HepG2 (cell line): ENCODE data around the gene CELF5. TPM values are rescaled to one million over a fixed set of nuclear protein-coding genes. Genes with fewer than 3 reads are reported as not detected.

ENCODE experiments used
- ATAC-seq: fragments of 200-7000 bp; cut with Tn5 transposase; 3 replicates; pipeline ENCODE4 v1.9.1; 2020; ENCODE audit warnings: mild to moderate bottlenecking, moderate library complexity
- BruUV-seq: library from RNA; stranded (reverse); fragments of 400-500 nt; replicated peaks from 2 replicates; lab custom pipeline; 2021; lab: Mats Ljungman, UMichigan
- CTCF ChIA-PET: fragments of 300-600 bp; formaldehyde crosslinking; extraction: SDS; loops from one replicate; lab custom pipeline; 2021; ENCODE audit warnings: low total read pairs, inconsistent platforms, low intra/inter-chr PET ratio; lab: Yijun Ruan, JAX
- POLR2A ChIA-PET: fragments of 350-600 bp; sonication (Branson Sonifier 250); formaldehyde crosslinking; loops from one replicate; lab custom pipeline; 2020; ENCODE audit warnings: antibody characterized with exemption, inconsistent platforms; lab: Yijun Ruan, JAX
- DNase-seq: peaks from one replicate; pipeline ENCODE4 v3.0.0-alpha.2; 2015; ENCODE audit warnings: low spot score
- FAIRE-seq: peaks from 3 replicates; lab custom pipeline; 2011; peaks lifted over from hg19 to GRCh38; lab: Jason Lieb, UNC
- H2AFZ ChIP-seq: one replicate; pipeline ENCODE4 v1.6.1; 2011; ENCODE audit warnings: low read length, inconsistent platforms
- H3K27ac ChIP-seq: fragments of 300-600 bp; 3 replicates; pipeline ENCODE4 v1.8.0; 2011; ENCODE audit warnings: mixed run types, mild to moderate bottlenecking, mixed read lengths, low read length, inconsistent platforms; ENCODE audit not compliant: insufficient read depth; ENCODE audit errors: extremely low read length
- H3K27me3 ChIP-seq, 2 experiments: fragments of 200-600 bp in 1 of 2; 2 replicates in 1 of 2; 3 replicates in 1 of 2; pipeline versions ENCODE4 v1.6.0 to v1.8.0; 2011; ENCODE audit warnings: low read length in 2 of 2, mild to moderate bottlenecking in 2 of 2, moderate library complexity in 2 of 2, inconsistent platforms in 1 of 2; ENCODE audit not compliant: insufficient read depth in 2 of 2, control insufficient read depth in 1 of 2
- H3K36me3 ChIP-seq, 2 experiments: fragments of 200-600 bp in 1 of 2; replicated peaks in 1 of 2; 2 replicates in 1 of 2; 3 replicates in 1 of 2; pipeline versions ENCODE4 v1.5.1 to v1.8.0; 2011; ENCODE audit warnings: low read length in 2 of 2, inconsistent platforms in 1 of 2; ENCODE audit not compliant: insufficient read depth in 2 of 2, control insufficient read depth in 1 of 2
- H3K4me1 ChIP-seq: 2 replicates; pipeline ENCODE4 v1.5.1; 2012; ENCODE audit warnings: low read length, inconsistent platforms; ENCODE audit not compliant: insufficient read depth
- H3K4me2 ChIP-seq: 2 replicates; pipeline ENCODE4 v1.6.0; 2011; ENCODE audit warnings: low read depth, low read length, inconsistent platforms
- H3K4me3 ChIP-seq, 3 experiments: fragments of 200-600 bp in 1 of 3; sonication (generic), shearing (Covaris generic) in 1 of 3; replicated peaks in 1 of 3; 2 replicates each; pipeline ENCODE4 v1.5.1; 2011 to 2016; ENCODE audit warnings: low read length in 3 of 3, inconsistent platforms in 2 of 3, low read depth in 2 of 3, mild to moderate bottlenecking in 2 of 3, control low read depth in 1 of 3, mixed read lengths in 1 of 3; ENCODE audit not compliant: insufficient read depth in 1 of 3
- H3K79me2 ChIP-seq: one replicate; pipeline ENCODE4 v1.6.1; 2011; ENCODE audit warnings: low read length, inconsistent platforms; ENCODE audit not compliant: insufficient read depth
- H3K9ac ChIP-seq: 2 replicates; pipeline ENCODE4 v1.6.0; 2011; ENCODE audit warnings: mild to moderate bottlenecking, low read depth, low read length, inconsistent platforms; ENCODE audit not compliant: insufficient read depth
- H3K9me3 ChIP-seq: 2 replicates; pipeline ENCODE4 v1.5.1; 2012; ENCODE audit warnings: mild to moderate bottlenecking, low read length
- H4K20me1 ChIP-seq: 2 replicates; pipeline ENCODE4 v1.6.0; 2011; ENCODE audit warnings: inconsistent platforms, mild to moderate bottlenecking, low read length, moderate library complexity; ENCODE audit not compliant: insufficient read depth
- ETV5 ChIP-seq: IDR thresholded peaks from 2 replicates; pipeline ENCODE4 v1.6.1; 2018; ENCODE audit warnings: missing biosample characterization, missing genetic modification reagents, inconsistent platforms, borderline replicate concordance
- GABPB1 ChIP-seq: IDR thresholded peaks from 2 replicates; pipeline ENCODE4 v1.6.1; 2016; ENCODE audit warnings: mild to moderate bottlenecking, missing genetic modification reagents, moderate library complexity, missing compliant biosample characterization
- HDAC2 ChIP-seq: sonication (generic); formaldehyde crosslinking; IDR thresholded peaks from 2 replicates; pipeline ENCODE4 v1.4.0; 2020; ENCODE audit warnings: missing genetic modification reagents
- HNF4A ChIP-seq: sonication (generic); formaldehyde crosslinking; IDR thresholded peaks from 2 replicates; pipeline ENCODE4 v1.4.0; 2020; ENCODE audit warnings: missing genetic modification reagents
- KDM1A ChIP-seq: IDR thresholded peaks from 2 replicates; pipeline ENCODE4 v1.6.1; 2016; ENCODE audit warnings: missing compliant biosample characterization
- NKX3-1 ChIP-seq: sonication (generic); formaldehyde crosslinking; IDR thresholded peaks from 2 replicates; pipeline ENCODE4 v1.5.0; 2020; ENCODE audit warnings: missing genetic modification reagents
- PCBP1 ChIP-seq: fragments of 200-400 bp; formaldehyde crosslinking; IDR thresholded peaks from 2 replicates; pipeline ENCODE4 v1.6.1; 2017; ENCODE audit warnings: mild to moderate bottlenecking, low read depth, low read length, borderline replicate concordance
- RARG ChIP-seq: sonication (generic); formaldehyde crosslinking; IDR thresholded peaks from 2 replicates; pipeline ENCODE4 v1.4.0; 2020; ENCODE audit warnings: low read depth, mild to moderate bottlenecking, missing genetic modification reagents
- RBM39 ChIP-seq: fragments of 200-400 bp; formaldehyde crosslinking; IDR thresholded peaks from one replicate; pipeline ENCODE4 v1.6.1; 2018; ENCODE audit warnings: antibody characterized with exemption, mild to moderate bottlenecking, low read depth, low read length; ENCODE audit not compliant: poor library complexity, severe bottlenecking
- RORA ChIP-seq: sonication (generic); formaldehyde crosslinking; IDR thresholded peaks from 2 replicates; pipeline ENCODE4 v1.5.0; 2020; ENCODE audit warnings: mild to moderate bottlenecking, missing genetic modification reagents, moderate library complexity
- U2AF2 ChIP-seq: fragments of 200-400 bp; formaldehyde crosslinking; IDR thresholded peaks from 2 replicates; pipeline ENCODE4 v1.6.1; 2017; ENCODE audit warnings: low read depth, mild to moderate bottlenecking, low read length
- ZMYM3 ChIP-seq: sonication (generic); formaldehyde crosslinking; IDR thresholded peaks from 2 replicates; pipeline ENCODE4 v1.5.1; 2020; ENCODE audit warnings: mild to moderate bottlenecking, missing genetic modification reagents
- ZNF121 ChIP-seq: sonication (generic); formaldehyde crosslinking; IDR thresholded peaks from 2 replicates; pipeline ENCODE4 v1.5.0; 2020; ENCODE audit warnings: mild to moderate bottlenecking, missing genetic modification reagents
- ZNF207 ChIP-seq: fragments of 450-650 bp; IDR thresholded peaks from 2 replicates; pipeline ENCODE4 v1.6.1; 2016; ENCODE audit warnings: antibody characterized with exemption, borderline replicate concordance
- ZNF263 ChIP-seq: sonication (generic); formaldehyde crosslinking; IDR thresholded peaks from 2 replicates; pipeline ENCODE4 v1.4.0; 2020; ENCODE audit warnings: missing genetic modification reagents
- ZNF556 ChIP-seq: sonication (generic); formaldehyde crosslinking; IDR thresholded peaks from 2 replicates; pipeline ENCODE4 v1.4.0; 2020; ENCODE audit warnings: mild to moderate bottlenecking, missing genetic modification reagents, borderline replicate concordance
- ZNF629 ChIP-seq: sonication (generic); formaldehyde crosslinking; conservative IDR thresholded peaks from 2 replicates; pipeline ENCODE4 v1.5.0; 2020; ENCODE audit warnings: missing genetic modification reagents
- ZNF768 ChIP-seq: sonication (generic); formaldehyde crosslinking; IDR thresholded peaks from 2 replicates; pipeline ENCODE4 v1.4.0; 2020; ENCODE audit warnings: missing genetic modification reagents
- ZNF891 ChIP-seq: sonication (generic); formaldehyde crosslinking; IDR thresholded peaks from 2 replicates; pipeline ENCODE4 v1.5.0; 2020; ENCODE audit warnings: mild to moderate bottlenecking, missing genetic modification reagents
- WGBS: methylation state at CpG from one replicate; pipeline ENCODE4 v1.1.6; 2017; ENCODE audit warnings: low lambda C conversion rate; 5-methylcytosine and 5-hydroxymethylcytosine counted together
- in situ Hi-C: cut with HindIII; loops from 2 replicates; pipeline ENCODE4 v1.10.0; 2017; ENCODE audit warnings: low pct_unique_long_range_greater_than_20kb; ENCODE audit not compliant: extremely low pct_ligation_motif_present
- intact Hi-C: fragments of 100-400 bp; cut with micrococcal nuclease; formaldehyde crosslinking; loops from one replicate; pipeline ENCODE4 v1.10.0; 2022; ENCODE audit not compliant: unreplicated experiment
- polyA plus RNA-seq, 8 experiments: library from polyadenylated mRNA; depleted of rRNA in 3 of 8; stranded (reverse) in 7 of 8; unstranded in 1 of 8; fragments of >200 nt; fragmentation: Illumina TruSeq in 4 of 8; extraction: Trizol in 4 of 8; gene quantifications; 2 replicates each; pipeline versions ENCODE4 v1.2.1 to v1.2.3, GENCODE V29; 2011 to 2016; ENCODE audit warnings: low read depth in 4 of 8, missing spikeins in 1 of 8, mixed read lengths in 1 of 8; ENCODE audit not compliant: insufficient read depth in 1 of 8
- total RNA-seq, 5 experiments: library from RNA; depleted of rRNA; stranded (reverse); fragments of >200 nt; fragmentation: Illumina TruSeq; extraction: Trizol; gene quantifications; 2 replicates each; pipeline ENCODE4 v1.2.3, GENCODE V29; 2016; ENCODE audit warnings: low read depth in 1 of 5
- TF ChIP-seq, protein P1 (sequence below): IDR thresholded peaks from 2 replicates; pipeline ENCODE4 v1.6.1; 2012; ENCODE audit warnings: inconsistent platforms

The CELF5 gene
- total and polyA plus RNA-seq, 2 of the 13 experiments (the other 11 are each of a cell fraction or from before 2014, with no cell fraction given): 0.31 to 0.84 TPM

GRCh38 chr19:3343619-3344502, 119.4 kb downstream of the CELF5 start (continued):
- TF ChIP-seq RORA (CRISPR knock-in tag) (no peak), ZNF207 (no peak), ZNF891 (CRISPR knock-in tag) (peak; percentile 58; the same call in 1 of the 2 replicates), RBM39 (peak; percentile 40), HNF4A (peak; percentile 40; the same call in 1 of the 2 replicates), HDAC2 (CRISPR knock-in tag) (peak; percentile 36; the same call in 1 of the 2 replicates), GABPB1 (CRISPR knock-in tag) (peak; percentile 55; the same call in 1 of the 2 replicates), ETV5 (peak; percentile 31; the same call in 1 of the 2 replicates)

DNA sequence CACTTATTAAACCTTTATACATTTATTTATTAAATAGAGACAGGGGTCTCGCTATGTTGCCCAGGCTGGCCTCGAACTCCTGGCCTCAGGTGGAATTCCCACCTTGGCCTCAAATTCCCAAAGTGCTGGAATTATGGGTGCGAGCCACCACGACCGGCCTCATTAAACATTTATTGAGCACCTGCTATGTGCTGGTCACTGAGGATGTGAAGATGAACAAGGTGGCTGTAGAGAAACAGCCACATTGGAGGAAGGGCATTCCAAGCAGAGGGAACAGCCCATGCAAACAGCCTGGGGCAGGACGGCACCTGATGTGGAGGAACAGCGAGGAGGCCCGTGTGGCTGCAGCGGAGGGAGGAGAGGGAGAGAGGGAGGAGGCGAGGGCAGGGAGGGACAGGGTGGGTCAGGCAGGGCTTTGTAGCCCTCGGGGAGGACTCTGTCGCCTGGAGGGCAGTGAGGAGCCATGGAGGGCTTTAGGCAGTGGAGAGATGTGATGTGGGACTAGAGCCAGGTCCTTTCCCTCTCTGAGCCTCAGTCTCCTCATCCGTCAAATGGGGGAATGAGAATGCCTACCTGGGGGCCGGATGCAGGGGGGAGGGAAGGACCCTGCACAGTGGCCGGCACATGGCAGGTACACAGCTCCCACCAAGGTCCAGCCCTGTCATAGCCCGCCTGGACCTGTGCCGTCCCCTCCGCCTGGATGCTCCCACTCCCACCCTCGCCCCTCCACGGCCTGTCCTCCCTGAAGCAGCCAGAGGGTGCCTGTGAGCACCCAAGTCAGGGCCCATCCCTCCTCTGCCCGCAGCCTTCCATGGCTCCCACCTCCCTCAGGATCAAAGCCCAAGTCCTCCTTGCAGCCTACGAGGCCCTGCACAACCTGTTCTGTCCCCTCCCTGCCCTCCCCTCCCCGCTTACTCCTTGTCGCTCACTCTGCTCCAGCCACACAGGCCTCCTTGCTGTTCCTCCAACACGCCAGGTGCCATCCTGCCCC, 120.4 kb downstream of the CELF5 start:
- in situ Hi-C loops (no loop called here), intact Hi-C loops (no loop called here)
- H3K9me3 ChIP-seq: no peaks in the 10 kb centered on the region
- H3K9ac ChIP-seq: no peak overlapping the region
- TF ChIP-seq ZNF121 (CRISPR knock-in tag) (peak; percentile 80), U2AF2 (no peak), ZNF768 (CRISPR knock-in tag) (peak; percentile 43; the same call in 1 of the 2 replicates), RARG (CRISPR knock-in tag) (no peak), KDM1A (CRISPR knock-in tag) (peak; percentile 4; the same call in 1 of the 2 replicates), NKX3-1 (CRISPR knock-in tag) (no peak), ZNF629 (CRISPR knock-in tag) (peak; percentile 89), ZNF556 (CRISPR knock-in tag) (no peak), ZNF263 (CRISPR knock-in tag) (peak; percentile 49; the same call in 1 of the 2 replicates), ZMYM3 (CRISPR knock-in tag) (peak; percentile 78), PCBP1 (peak; percentile 56; the same call in 1 of the 2 replicates)
- TF ChIP-seq, protein P1, sequence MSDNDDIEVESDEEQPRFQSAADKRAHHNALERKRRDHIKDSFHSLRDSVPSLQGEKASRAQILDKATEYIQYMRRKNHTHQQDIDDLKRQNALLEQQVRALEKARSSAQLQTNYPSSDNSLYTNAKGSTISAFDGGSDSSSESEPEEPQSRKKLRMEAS: peak; percentile 14; the same call in 1 of the 2 replicates
- FAIRE-seq (no peak), ATAC-seq (no peak), DNase-seq (no peak)
- H3K4me2 ChIP-seq: no peak overlapping the region
- no peaks in the 10 kb centered on the region for H3K36me3 ChIP-seq
- WGBS: 47% methylated on average over 22 of the region's 25 CpGs
- ChIA-PET CTCF (interaction anchor here (1.2 kb wide), 1 partner anchor 85 kb away, joined by 4 read pairs; no protein-coding TSS in a partner anchor), POLR2A (no interaction called here)
- no peak overlapping the region for H2AFZ ChIP-seq
- BruUV-seq: no TSS peak
- H3K27me3 ChIP-seq: peaks cover 1 to 8% of the 10 kb centered on the region in 2 experiments; a peak in 3 of 5 replicates
- H3K27ac ChIP-seq: no peak overlapping the region
- no peak overlapping the region for H3K4me3 ChIP-seq
- H3K79me2 ChIP-seq: no peaks in the 10 kb centered on the region
- peaks cover 45% of the 10 kb centered on the region for H3K4me1 ChIP-seq
- H4K20me1 ChIP-seq: no peaks in the 10 kb centered on the region
